HL-60/S4 (cell line): Measurements from ENCODE around the gene AK8.
"Not testable (repeated sequence)": the region's sequence is repeated elsewhere in the genome, so short reads cannot be mapped to it uniquely, and the experiment has no call there.

Source experiments
- in situ Hi-C: fragments of 300-500 bp; cut with MboI; formaldehyde crosslinking; loops from 2 replicates; pipeline ENCODE4 v1.14.3; 2022; ENCODE audit warnings: low sequenced_read_pairs

AK8 gene

GRCh38 chr9:132723809-132724208 is 154.3 kb downstream of the AK8 start:
- in situ Hi-C loops = no loop called here

- in situ Hi-C loops = no loop called here
Observed at GRCh38 chr9:132722564-132723065, 155.5 kb downstream of the AK8 start.

- in situ Hi-C loops = no loop called here
Observed at GRCh38 chr9:132721661-132722060, 156.4 kb downstream of the AK8 start.

- in situ Hi-C loops = not testable (repeated sequence)
Observed at GRCh38 chr9:132718381-132718928, 159.6 kb downstream of the AK8 start.

- in situ Hi-C loops = no loop called here
Observed at GRCh38 chr9:132717326-132717945, 160.6 kb downstream of the AK8 start.

- in situ Hi-C loops = no loop called here
Observed at GRCh38 chr9:132716007-132716406, 162.1 kb downstream of the AK8 start.

- in situ Hi-C loops = no loop called here
Observed at GRCh38 chr9:132712753-132713152, 165.3 kb downstream of the AK8 start.

- in situ Hi-C loops = no loop called here
Observed at GRCh38 chr9:132711846-132712245, 166.2 kb downstream of the AK8 start.

GRCh38 chr9:132711152-132711551 is 166.9 kb downstream of the AK8 start:
- in situ Hi-C loops = not testable (repeated sequence)

- in situ Hi-C loops = no loop called here
Observed at GRCh38 chr9:132710333-132710732, 167.8 kb downstream of the AK8 start.

GRCh38 chr9:132708769-132709430 is 169.2 kb downstream of the AK8 start:
- in situ Hi-C loops = no loop called here

GRCh38 chr9:132708239-132708638 is 169.8 kb downstream of the AK8 start:
- in situ Hi-C loops = no loop called here

- in situ Hi-C loops = no loop called here
Observed at GRCh38 chr9:132703336-132703735, 174.7 kb downstream of the AK8 start.

GRCh38 chr9:132702254-132702653 is 175.8 kb downstream of the AK8 start:
- in situ Hi-C loops = no loop called here

GRCh38 chr9:132699956-132700355 is 178.1 kb downstream of the AK8 start:
- in situ Hi-C loops = no loop called here

- in situ Hi-C loops = no loop called here
Observed at GRCh38 chr9:132698989-132699388, 179.1 kb downstream of the AK8 start.

GRCh38 chr9:132697230-132697629 is 180.9 kb downstream of the AK8 start:
- in situ Hi-C loops = no loop called here

GRCh38 chr9:132694144-132694543 is 183.9 kb downstream of the AK8 start:
- in situ Hi-C loops = no loop called here

GRCh38 chr9:132690696-132691095 is 187.4 kb downstream of the AK8 start:
- in situ Hi-C loops = no loop called here

GRCh38 chr9:132683873-132684272 is 194.2 kb downstream of the AK8 start:
- in situ Hi-C loops = no loop called here

GRCh38 chr9:132681561-132681960 is 196.5 kb downstream of the AK8 start:
- in situ Hi-C loops = no loop called here

GRCh38 chr9:132679946-132680625 is 198.0 kb downstream of the AK8 start:
- in situ Hi-C loops = no loop called here
